CD4-positive, CD25-positive, alpha-beta regulatory T cell (primary cell): Measurements from ENCODE around the gene C10orf90. TPM values are rescaled to one million over a fixed set of nuclear protein-coding genes. Genes with fewer than 3 reads are reported as not detected.
A peak's percentile ranks its signal among the peaks of the same experiment; 100 is the strongest.

ENCODE experiments used
- ATAC-seq, 2 donors: fragments of 150-1000 bp; cut with Tn5 transposase; one replicate each; pipeline ENCODE4 v1.10.0; 2021; ENCODE audit warnings: low read depth in 2 of 2, moderate number of reproducible peaks in 2 of 2, moderate library complexity in 1 of 2
- DNase-seq, 3 donors: peaks; one replicate each; pipeline versions ENCODE4 v3.0.0 to v3.0.0-alpha.2; 2012 to 2022; ENCODE audit warnings: mixed read lengths in 1 of 3
- H3K27ac ChIP-seq: one replicate; pipeline ENCODE4 v1.7.0; 2013; ENCODE audit warnings: mild to moderate bottlenecking, low read length; ENCODE audit not compliant: insufficient read depth, poor library complexity, severe bottlenecking
- H3K27me3 ChIP-seq: one replicate; pipeline ENCODE4 v1.7.0; 2013; ENCODE audit warnings: low read length; ENCODE audit not compliant: control insufficient read depth, insufficient read depth
- H3K36me3 ChIP-seq: one replicate; pipeline ENCODE4 v1.7.0; 2013; ENCODE audit warnings: mild to moderate bottlenecking, low read length, moderate library complexity; ENCODE audit not compliant: control insufficient read depth, insufficient read depth
- H3K4me1 ChIP-seq: 2 replicates; pipeline ENCODE4 v1.7.0; 2013; ENCODE audit warnings: mild to moderate bottlenecking, low read length; ENCODE audit not compliant: insufficient read depth, control insufficient read depth, poor library complexity, severe bottlenecking
- H3K4me3 ChIP-seq: one replicate; pipeline ENCODE4 v1.7.0; 2013; ENCODE audit warnings: low read depth, mild to moderate bottlenecking, low read length, moderate library complexity
- H3K9me3 ChIP-seq, 2 experiments: 1 replicate in 1 of 2; 2 replicates in 1 of 2; pipeline ENCODE4 v1.7.0; 2013; ENCODE audit warnings: low read length in 2 of 2, mild to moderate bottlenecking in 1 of 2, moderate library complexity in 1 of 2; ENCODE audit not compliant: control insufficient read depth in 2 of 2
- H3K27ac Mint-ChIP-seq, 3 donors: one replicate each; pipeline ENCODE4 v1.8.0; 2020 to 2022; ENCODE audit warnings: mild to moderate bottlenecking in 3 of 3, mixed read lengths in 3 of 3, moderate library complexity in 2 of 3
- H3K27me3 Mint-ChIP-seq: one replicate; pipeline ENCODE4 v1.8.0; 2022; ENCODE audit warnings: mild to moderate bottlenecking, mixed read lengths
- H3K36me3 Mint-ChIP-seq: one replicate; pipeline ENCODE4 v1.8.0; 2020; ENCODE audit warnings: mixed read lengths
- H3K4me1 Mint-ChIP-seq, 4 donors: one replicate each; pipeline ENCODE4 v1.8.0; 2020 to 2022; ENCODE audit warnings: mixed read lengths in 4 of 4, mild to moderate bottlenecking in 1 of 4
- H3K4me3 Mint-ChIP-seq, 4 donors: one replicate each; pipeline ENCODE4 v1.8.0; 2020 to 2022; ENCODE audit warnings: mild to moderate bottlenecking in 4 of 4, mixed read lengths in 4 of 4, moderate library complexity in 3 of 4
- H3K9me3 Mint-ChIP-seq, 7 donors: one replicate each; pipeline ENCODE4 v1.8.0; 2020 to 2022; ENCODE audit warnings: mixed read lengths in 7 of 7, mild to moderate bottlenecking in 3 of 7, moderate library complexity in 2 of 7
- polyA plus RNA-seq, 4 donors: library from polyadenylated mRNA; unstranded; fragments of 300-500 nt; fragmentation: Illumina TruSeq; gene quantifications; one replicate each; pipeline ENCODE4 v1.2.3, GENCODE V29; 2021
- total RNA-seq: library from RNA; stranded (reverse); gene quantifications from one replicate; pipeline ENCODE4 v1.2.3, GENCODE V29; 2022

Gene C10orf90
- total and polyA plus RNA-seq, 5 donors from 2014 or later: not detected

DNA sequence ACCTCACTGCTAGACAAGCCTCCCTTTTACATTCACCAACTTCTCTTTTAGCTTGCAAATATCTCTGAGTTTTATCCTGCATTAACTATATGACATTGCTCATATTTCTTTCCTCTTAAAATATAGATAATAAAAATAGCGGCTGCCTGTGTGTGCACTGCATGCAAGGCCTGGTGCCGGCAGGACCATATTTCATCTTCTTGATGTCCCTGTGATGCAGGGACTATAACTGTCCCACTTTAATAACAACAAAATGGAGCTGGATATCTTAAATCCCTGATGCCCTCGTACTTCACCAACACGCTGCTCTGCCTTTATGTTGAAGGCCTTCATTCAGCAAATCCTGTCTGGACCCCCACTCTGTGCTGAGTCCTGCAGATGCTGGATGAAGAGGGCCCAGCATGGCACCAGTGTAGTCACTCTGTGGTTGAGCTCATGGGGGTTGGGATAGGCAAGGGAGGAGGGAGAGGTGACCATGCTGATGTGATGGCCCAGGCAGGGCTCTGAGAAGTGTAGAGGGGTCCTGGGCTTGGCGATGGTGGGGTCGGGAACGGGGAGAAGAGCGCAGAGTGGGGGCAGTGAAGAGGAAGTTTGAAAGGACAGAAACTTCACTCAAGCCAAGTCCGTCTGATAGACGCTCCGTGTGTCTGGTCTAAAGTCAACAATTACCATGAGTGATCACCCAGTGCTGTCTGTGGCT is 40.4 kb downstream of the C10orf90 start:
- Histone ChIP-seq H3K9me3 (no peaks in the 10 kb centered on the region), H3K36me3 (no peaks in the 10 kb centered on the region), H3K4me3 (no peak overlapping the region), H3K27me3 (no peaks in the 10 kb centered on the region), H3K4me1 (no peaks in the 10 kb centered on the region), H3K27ac (no peak overlapping the region)
- ATAC-seq (no peak), DNase-seq (no peak)
- H3K36me3 Mint-ChIP-seq: no peaks in the 10 kb centered on the region
- no peak overlapping the region for H3K4me3 Mint-ChIP-seq
- no peaks in the 10 kb centered on the region for H3K27me3 Mint-ChIP-seq
- H3K27ac Mint-ChIP-seq: no peak overlapping the region
- H3K4me1 Mint-ChIP-seq: no peaks in the 10 kb centered on the region
- peaks cover 0 to 2% (median 0%) of the 10 kb centered on the region in 7 donors for H3K9me3 Mint-ChIP-seq

DNA sequence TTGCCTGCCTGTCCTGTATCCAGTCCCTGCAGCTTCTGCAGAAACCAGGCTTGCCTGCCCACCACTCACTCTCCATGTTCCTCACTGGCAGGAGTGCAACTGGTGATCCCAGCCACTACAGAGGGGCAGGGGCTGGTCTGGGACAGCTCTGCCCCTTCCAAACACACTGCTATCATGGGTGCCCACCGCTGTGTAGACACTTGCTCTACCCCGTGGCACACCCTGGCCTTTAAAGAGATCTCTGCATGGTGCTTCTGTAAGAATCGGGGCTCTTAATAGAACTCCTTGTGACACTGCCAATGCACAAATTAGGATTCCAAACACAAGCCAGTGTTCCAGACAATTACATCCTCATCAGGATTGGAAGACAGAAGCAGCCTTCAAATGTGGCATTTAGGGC is 41.7 kb downstream of the C10orf90 start:
- DNase-seq (no peak), ATAC-seq (no peak)
- H3K9me3 ChIP-seq: no peaks in the 10 kb centered on the region
- H3K36me3 ChIP-seq: no peaks in the 10 kb centered on the region
- H3K27me3 ChIP-seq: no peaks in the 10 kb centered on the region
- Mint-ChIP-seq H3K4me1 (no peaks in the 10 kb centered on the region), H3K4me3 (no peak overlapping the region), H3K27me3 (no peaks in the 10 kb centered on the region), H3K36me3 (no peaks in the 10 kb centered on the region), H3K9me3 (no peaks in the 10 kb centered on the region), H3K27ac (no peak overlapping the region)
- H3K4me3 ChIP-seq: no peak overlapping the region
- H3K4me1 ChIP-seq: no peaks in the 10 kb centered on the region
- H3K27ac ChIP-seq: no peak overlapping the region

- no peak overlapping the region for H3K4me3 Mint-ChIP-seq
- H3K27me3 ChIP-seq: no peaks in the 10 kb centered on the region
- no peaks in the 10 kb centered on the region for H3K36me3 Mint-ChIP-seq
- peaks cover 0 to 5% (median 2%) of the 10 kb centered on the region in 7 donors for H3K9me3 Mint-ChIP-seq
- H3K27ac ChIP-seq: no peak overlapping the region
- H3K36me3 ChIP-seq: no peaks in the 10 kb centered on the region
- no peaks in the 10 kb centered on the region for H3K4me1 ChIP-seq
- no peaks in the 10 kb centered on the region for H3K4me1 Mint-ChIP-seq
- DNase-seq (no peak), ATAC-seq (no peak)
- H3K27me3 Mint-ChIP-seq: no peaks in the 10 kb centered on the region
- H3K9me3 ChIP-seq: no peaks in the 10 kb centered on the region
- no peak overlapping the region for H3K27ac Mint-ChIP-seq
- H3K4me3 ChIP-seq: no peak overlapping the region
Measured at GRCh38 chr10:126621846-126622245, 48.6 kb downstream of the C10orf90 start.

GRCh38 chr10:126618466-126618865 is 52.0 kb downstream of the C10orf90 start:
- peaks cover 0 to 5% (median 2%) of the 10 kb centered on the region in 7 donors for H3K9me3 Mint-ChIP-seq
- no peaks in the 10 kb centered on the region for H3K27me3 Mint-ChIP-seq
- no peaks in the 10 kb centered on the region for H3K36me3 Mint-ChIP-seq
- no peak overlapping the region for H3K4me3 Mint-ChIP-seq
- ATAC-seq: no peak
- no peak overlapping the region for H3K27ac Mint-ChIP-seq
- DNase-seq: no peak
- Histone ChIP-seq H3K4me3 (no peak overlapping the region), H3K36me3 (no peaks in the 10 kb centered on the region), H3K9me3 (no peaks in the 10 kb centered on the region), H3K27ac (no peak overlapping the region), H3K27me3 (no peaks in the 10 kb centered on the region), H3K4me1 (no peaks in the 10 kb centered on the region)
- no peaks in the 10 kb centered on the region for H3K4me1 Mint-ChIP-seq

DNA sequence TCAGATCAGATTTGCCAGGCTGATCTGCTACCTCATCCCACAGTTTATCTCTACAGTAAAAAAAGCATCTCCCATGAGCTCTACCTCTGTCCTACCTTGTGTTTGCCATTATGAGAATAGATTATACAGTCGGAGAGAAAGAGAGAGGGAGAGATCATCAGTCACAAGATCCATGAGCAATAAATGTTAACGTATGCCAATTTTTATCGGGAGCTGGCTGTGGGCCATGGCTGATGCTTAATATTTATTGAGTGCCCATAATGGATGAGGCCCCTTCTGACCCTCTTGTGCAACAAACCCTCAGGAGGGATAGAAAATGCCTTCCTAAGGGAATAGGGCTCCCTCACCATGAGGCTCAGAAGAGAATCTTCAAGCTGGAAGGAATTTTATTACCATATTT is 52.8 kb downstream of the C10orf90 start:
- Mint-ChIP-seq H3K9me3 (peaks cover 0 to 5% (median 2%) of the 10 kb centered on the region in 7 donors), H3K4me1 (no peaks in the 10 kb centered on the region), H3K4me3 (no peak overlapping the region), H3K27ac (no peak overlapping the region), H3K36me3 (no peaks in the 10 kb centered on the region), H3K27me3 (no peaks in the 10 kb centered on the region)
- H3K36me3 ChIP-seq: no peaks in the 10 kb centered on the region
- DNase-seq (no peak), ATAC-seq (no peak)
- no peaks in the 10 kb centered on the region for H3K9me3 ChIP-seq
- no peaks in the 10 kb centered on the region for H3K4me1 ChIP-seq
- H3K27ac ChIP-seq: no peak overlapping the region
- H3K4me3 ChIP-seq: no peak overlapping the region
- H3K27me3 ChIP-seq: no peaks in the 10 kb centered on the region

GRCh38 chr10:126617208-126617607 is 53.3 kb downstream of the C10orf90 start:
- Mint-ChIP-seq H3K36me3 (no peaks in the 10 kb centered on the region), H3K4me3 (no peak overlapping the region), H3K4me1 (no peaks in the 10 kb centered on the region), H3K27ac (no peak overlapping the region), H3K27me3 (no peaks in the 10 kb centered on the region), H3K9me3 (peaks cover 0 to 5% (median 2%) of the 10 kb centered on the region in 7 donors)
- Histone ChIP-seq H3K27ac (no peak overlapping the region), H3K36me3 (no peaks in the 10 kb centered on the region), H3K4me3 (no peak overlapping the region), H3K4me1 (no peaks in the 10 kb centered on the region), H3K9me3 (no peaks in the 10 kb centered on the region), H3K27me3 (no peaks in the 10 kb centered on the region)
- DNase-seq (no peak), ATAC-seq (no peak)

- H3K4me1 Mint-ChIP-seq: no peaks in the 10 kb centered on the region
- Histone ChIP-seq H3K27ac (no peak overlapping the region), H3K9me3 (no peaks in the 10 kb centered on the region), H3K4me1 (no peaks in the 10 kb centered on the region), H3K27me3 (no peaks in the 10 kb centered on the region), H3K4me3 (no peak overlapping the region), H3K36me3 (no peaks in the 10 kb centered on the region)
- no peak overlapping the region for H3K4me3 Mint-ChIP-seq
- H3K36me3 Mint-ChIP-seq: no peaks in the 10 kb centered on the region
- peaks cover 0 to 5% (median 0%) of the 10 kb centered on the region in 7 donors for H3K9me3 Mint-ChIP-seq
- no peaks in the 10 kb centered on the region for H3K27me3 Mint-ChIP-seq
- ATAC-seq (no peak), DNase-seq (no peak)
- H3K27ac Mint-ChIP-seq: peak overlapping the region in 1 of 3 donors; percentile 27
Measured at GRCh38 chr10:126616737-126617136, 53.8 kb downstream of the C10orf90 start.

DNA sequence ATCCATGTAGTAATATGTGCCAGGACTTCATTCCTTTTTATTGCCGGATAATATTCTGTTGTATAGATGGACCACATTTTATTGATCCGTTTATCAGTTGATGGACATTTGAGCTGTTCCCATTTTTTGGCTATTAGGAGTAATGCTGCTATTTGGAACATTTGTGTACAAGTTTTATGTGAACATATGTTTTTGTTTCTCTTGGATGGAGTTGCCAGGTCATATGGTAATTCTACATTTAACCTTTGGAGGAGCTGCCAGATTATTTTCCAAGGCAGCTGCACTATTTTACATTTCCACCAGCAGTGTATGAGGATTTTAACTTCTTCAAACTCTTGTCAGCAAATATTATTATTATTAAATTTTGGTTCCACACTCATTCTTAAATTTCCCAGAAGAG is 59.2 kb downstream of the C10orf90 start:
- H3K9me3 ChIP-seq: no peaks in the 10 kb centered on the region
- ATAC-seq (no peak), DNase-seq (no peak)
- H3K4me3 ChIP-seq: no peak overlapping the region
- H3K27ac ChIP-seq: no peak overlapping the region
- peaks cover 9% of the 10 kb centered on the region for H3K27me3 Mint-ChIP-seq
- no peak overlapping the region for H3K4me3 Mint-ChIP-seq
- H3K9me3 Mint-ChIP-seq: peaks cover 0 to 2% (median 0%) of the 10 kb centered on the region in 7 donors
- no peak overlapping the region for H3K27ac Mint-ChIP-seq
- H3K27me3 ChIP-seq: no peaks in the 10 kb centered on the region
- no peaks in the 10 kb centered on the region for H3K36me3 Mint-ChIP-seq
- H3K4me1 Mint-ChIP-seq: no peaks in the 10 kb centered on the region
- H3K4me1 ChIP-seq: no peaks in the 10 kb centered on the region
- H3K36me3 ChIP-seq: no peaks in the 10 kb centered on the region
